Body of pancreas (tissue), 4 donors: ENCODE measurements around the gene RGL3.

Experiments used
- CTCF ChIP-seq, 7 experiments: fragments of 450-650 bp in 4 of 7; fragments of 200-600 bp in 3 of 7; sonication (generic) in 3 of 7; IDR thresholded peaks; one replicate each; pipeline ENCODE4 v1.5.1; 2016 to 2019; ENCODE audit warnings: antibody characterized with exemption in 7 of 7
- POLR2A ChIP-seq, 3 donors: fragments of 450-650 bp; IDR thresholded peaks; one replicate each; pipeline ENCODE4 v1.6.1; 2016; ENCODE audit warnings: antibody characterized with exemption in 3 of 3, mild to moderate bottlenecking in 2 of 3

- TF ChIP-seq POLR2A (IDR thresholded peaks at IDR 0.05) (no peak), CTCF (IDR thresholded peaks at IDR 0.05) (no peak)
These were observed 31.7 kb downstream of the RGL3 start for GRCh38 chr19:11387162-11388034.
